WI38 (cell line): ENCODE results near the gene ZNF837.

Source experiments
- H3K4me3 ChIP-seq: 2 replicates; pipeline ENCODE4 v1.5.1; 2011; ENCODE audit warnings: low read depth, mild to moderate bottlenecking, control low read depth, low read length
- CTCF ChIP-seq: IDR thresholded peaks from 2 replicates; pipeline ENCODE4 v1.5.1; 2012; ENCODE audit warnings: low read depth, mild to moderate bottlenecking, control low read depth, low read length

ZNF837 gene

DNA sequence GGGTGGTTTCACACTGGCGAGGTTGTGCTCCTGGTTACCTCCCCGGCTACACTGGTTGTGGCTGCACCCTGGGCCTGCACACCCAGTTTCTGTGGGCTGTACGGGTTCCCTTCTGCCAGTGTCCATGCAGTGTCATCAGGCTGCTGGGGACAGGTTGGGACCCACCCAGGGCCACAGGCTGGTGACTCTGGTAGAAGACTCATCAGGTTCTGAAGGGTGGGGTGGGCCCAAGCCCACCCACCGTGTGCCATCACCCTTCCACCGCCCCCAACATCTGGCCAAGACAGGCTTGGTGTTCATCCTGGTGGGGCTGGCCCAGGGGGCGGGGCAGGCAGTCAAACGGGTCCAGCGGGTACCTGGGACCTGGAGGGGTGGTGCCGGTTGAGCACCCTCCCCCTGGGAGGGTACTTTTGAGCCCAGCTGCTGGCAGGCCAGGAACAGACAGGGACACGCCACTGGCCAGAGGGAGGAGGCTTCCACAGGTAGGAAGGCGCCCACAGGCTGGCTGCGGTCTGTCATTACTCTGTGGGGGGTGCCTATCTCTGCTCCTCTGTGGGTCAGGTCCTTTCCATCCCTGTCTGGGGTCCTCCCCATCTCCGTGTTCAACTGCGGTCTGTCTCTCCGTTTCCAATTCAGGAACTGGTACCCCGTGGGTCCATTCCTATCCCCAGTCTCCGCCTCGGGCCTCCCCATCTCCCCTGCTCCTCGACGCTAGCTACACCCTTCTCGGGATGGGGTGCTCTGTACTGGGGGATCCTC is 14.6 kb upstream of the ZNF837 start, which contains the start of gene RNF225:
Gene RNF225, plus strand, starts transcription at position 437 of the 759 bp plus-strand sequence. CDS start 434 bp downstream, outside the sequence.
- no peak within 1 kb of the TSS for H3K4me3 ChIP-seq
- TF ChIP-seq CTCF = no peak

DNA sequence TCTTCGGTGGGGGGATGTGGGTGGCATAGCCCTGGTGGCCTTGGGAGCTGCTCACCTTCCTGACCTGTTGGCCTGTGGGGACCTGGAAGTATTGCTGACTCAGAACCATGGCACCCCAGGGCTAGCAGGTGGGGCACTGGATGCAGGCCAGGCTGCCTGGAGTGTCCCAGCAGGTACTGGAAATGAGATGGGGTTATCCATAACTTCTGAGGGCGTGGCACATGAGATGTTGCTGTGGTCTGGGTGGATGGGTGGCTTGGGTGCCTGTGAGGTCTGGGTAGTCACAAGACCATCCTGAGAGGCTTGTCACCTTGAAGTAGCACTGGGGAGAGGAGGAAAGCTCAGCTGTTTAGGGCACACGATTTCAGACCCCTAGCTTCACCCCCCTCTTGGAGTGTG is 14.0 kb upstream of the ZNF837 start:
- H3K4me3 ChIP-seq = no peak overlapping the region
- no peak for TF ChIP-seq CTCF

DNA sequence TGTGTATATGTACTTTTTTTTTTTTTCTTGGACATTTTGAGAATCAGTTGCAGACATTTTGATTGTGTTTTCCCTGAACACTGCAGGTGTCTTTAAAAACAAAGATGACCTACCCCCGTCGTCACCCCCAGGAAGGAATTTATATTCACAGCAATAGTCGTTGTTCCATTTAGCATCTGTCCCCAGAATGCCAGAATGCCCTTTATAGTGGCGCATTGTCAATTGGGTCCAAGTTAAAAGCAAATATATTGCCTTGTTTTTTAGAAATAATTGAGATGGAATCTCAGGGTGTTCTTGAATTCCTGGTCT is 12.8 kb upstream of the ZNF837 start:
- TF ChIP-seq CTCF = no peak
- H3K4me3 ChIP-seq = no peak overlapping the region

DNA sequence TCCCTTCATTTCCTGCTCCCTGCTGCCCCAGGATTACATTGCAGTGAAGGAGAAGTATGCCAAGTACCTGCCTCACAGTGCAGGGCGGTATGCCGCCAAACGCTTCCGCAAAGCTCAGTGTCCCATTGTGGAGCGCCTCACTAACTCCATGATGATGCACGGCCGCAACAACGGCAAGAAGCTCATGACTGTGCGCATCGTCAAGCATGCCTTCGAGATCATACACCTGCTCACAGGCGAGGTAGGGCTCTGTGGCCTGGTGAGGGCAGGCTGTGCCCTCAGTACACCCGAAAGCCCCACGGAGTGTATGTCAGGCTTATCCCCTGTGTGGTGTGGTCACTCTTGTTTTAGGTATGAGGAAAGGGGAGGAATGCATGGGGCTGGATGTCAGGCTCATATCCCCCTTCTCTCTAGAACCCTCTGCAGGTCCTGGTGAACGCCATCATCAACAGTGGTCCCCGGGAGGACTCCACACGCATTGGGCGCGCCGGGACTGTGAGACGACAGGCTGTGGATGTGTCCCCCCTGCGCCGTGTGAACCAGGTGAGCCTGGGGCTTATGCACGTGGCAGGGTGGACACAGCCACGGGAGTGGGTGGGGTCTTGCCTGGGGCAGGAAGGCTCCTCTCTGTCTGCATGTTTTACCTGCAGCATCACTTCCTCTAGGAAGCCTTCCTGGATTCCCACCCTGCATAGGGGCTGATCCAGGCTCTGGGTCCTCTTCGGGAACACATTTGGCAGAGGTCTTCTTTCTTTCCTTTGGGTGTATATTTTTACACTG is 12.3 kb upstream of the ZNF837 start:
- no peak for TF ChIP-seq CTCF
- H3K4me3 ChIP-seq = no peak overlapping the region

DNA sequence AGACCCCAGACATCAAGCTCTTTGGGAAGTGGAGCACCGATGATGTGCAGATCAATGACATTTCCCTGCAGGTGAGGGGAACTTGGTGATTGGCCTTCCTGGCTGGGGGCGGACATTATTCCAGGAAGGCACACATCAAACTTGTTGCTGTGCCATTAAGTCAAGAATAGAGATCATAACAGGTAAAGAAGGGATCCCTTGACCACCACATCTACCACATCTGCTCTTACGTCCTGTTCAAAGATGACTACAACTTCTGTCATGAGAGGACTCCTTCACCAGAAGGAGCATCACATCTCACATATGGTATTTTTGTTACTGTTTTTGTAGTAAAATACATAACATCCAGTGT is 7.3 kb upstream of the ZNF837 start:
- peak overlapping the region; percentile 97 for H3K4me3 ChIP-seq
- no peak for TF ChIP-seq CTCF

GRCh38 chr19:58387338-58388174 is 6.7 kb upstream of the ZNF837 start:
- no peak for TF ChIP-seq CTCF
- peak overlapping the region; percentile 97 for H3K4me3 ChIP-seq
